Transverse colon (tissue), 4 donors: ENCODE measurements around the gene XPO6. TPM values are rescaled to one million over a fixed set of nuclear protein-coding genes. Genes with fewer than 3 reads are reported as not detected.
"Not testable (repeated sequence)": the region's sequence is repeated elsewhere in the genome, so short reads cannot be mapped to it uniquely, and the experiment has no call there.

Source experiments
- DNase-seq: peaks from one replicate; pipeline ENCODE4 v3.0.0-alpha.2; 2019
- H3K27ac ChIP-seq, 4 donors: fragments of 200-600 bp; sonication (generic); 2 replicates each; pipeline ENCODE4 v1.5.1; 2016 to 2018; ENCODE audit warnings: inconsistent platforms in 4 of 4
- H3K27me3 ChIP-seq: fragments of 200-600 bp; sonication (generic); 2 replicates; pipeline ENCODE4 v1.5.1; 2017; ENCODE audit warnings: inconsistent platforms
- H3K36me3 ChIP-seq, 4 donors: fragments of 200-600 bp; sonication (generic); 2 replicates each; pipeline ENCODE4 v1.5.1; 2017 to 2019; ENCODE audit warnings: inconsistent platforms in 4 of 4
- H3K4me1 ChIP-seq, 4 donors: fragments of 200-600 bp; sonication (generic); 2 replicates each; pipeline ENCODE4 v1.5.1; 2017 to 2020; ENCODE audit warnings: inconsistent platforms in 4 of 4
- H3K4me3 ChIP-seq, 4 donors: fragments of 200-600 bp; sonication (generic); 1 replicate in 1 of 4; 2 replicates in 3 of 4; pipeline versions ENCODE4 v1.5.1 to v1.6.1; 2017 to 2019; ENCODE audit warnings: inconsistent platforms in 4 of 4
- H3K9me3 ChIP-seq, 2 donors: fragments of 200-600 bp; sonication (generic); 2 replicates each; pipeline ENCODE4 v1.5.1; 2017 to 2019; ENCODE audit warnings: inconsistent platforms in 2 of 2
- EP300 ChIP-seq: sonication (generic); formaldehyde crosslinking; IDR thresholded peaks from one replicate; pipeline ENCODE4 v1.6.1; 2017; ENCODE audit warnings: antibody characterized with exemption, low read depth
- POLR2A ChIP-seq: fragments of 450-650 bp; IDR thresholded peaks from one replicate; pipeline ENCODE4 v1.6.1; 2016; ENCODE audit warnings: antibody characterized with exemption, mild to moderate bottlenecking, moderate library complexity
- POLR2AphosphoS5 ChIP-seq, 3 donors: sonication (generic); formaldehyde crosslinking; IDR thresholded peaks; one replicate each; pipeline ENCODE4 v1.6.1; 2016; ENCODE audit warnings: antibody characterized with exemption in 3 of 3
- WGBS, 2 donors: methylation state at CpG; one replicate each; pipeline ENCODE4 v1.1.5; 2018; ENCODE audit warnings: low coverage in 1 of 2; 5-methylcytosine and 5-hydroxymethylcytosine counted together
- in situ Hi-C, 4 donors: fragments of 200-750 bp; cut with MboI; loops; one replicate each; pipeline versions ENCODE4 v1.15.0 to v1.15.1; 2017; ENCODE audit warnings: low sequenced_read_pairs in 3 of 4, low pct_ligation_motif_present in 1 of 4, low pct_unique_long_range_greater_than_20kb in 1 of 4
- intact Hi-C: fragments of 100-400 bp; cut with DNase I; formaldehyde crosslinking; loops from one replicate; pipeline ENCODE4 v1.15.1; 2023; ENCODE audit warnings: low total_unique reads
- total RNA-seq, 4 donors: library from RNA; depleted of rRNA; stranded (reverse); fragments of >200 nt; gene quantifications; one replicate each; pipeline ENCODE4 v1.1.0, GENCODE V29; 2016
- TF ChIP-seq, protein P1 (sequence below), 5 experiments: fragments of 200-600 bp in 3 of 5; fragments of 450-650 bp in 2 of 5; sonication (generic) in 3 of 5; IDR thresholded peaks; 1 replicate in 2 of 5; 2 replicates in 3 of 5; pipeline ENCODE4 v1.5.1; 2016 to 2017; ENCODE audit warnings: antibody characterized with exemption in 5 of 5, inconsistent platforms in 3 of 5, mild to moderate bottlenecking in 2 of 5, moderate library complexity in 1 of 5

Gene XPO6
- total RNA-seq, 4 donors from 2014 or later, result 140 to 254 (median 204) TPM

DNA sequence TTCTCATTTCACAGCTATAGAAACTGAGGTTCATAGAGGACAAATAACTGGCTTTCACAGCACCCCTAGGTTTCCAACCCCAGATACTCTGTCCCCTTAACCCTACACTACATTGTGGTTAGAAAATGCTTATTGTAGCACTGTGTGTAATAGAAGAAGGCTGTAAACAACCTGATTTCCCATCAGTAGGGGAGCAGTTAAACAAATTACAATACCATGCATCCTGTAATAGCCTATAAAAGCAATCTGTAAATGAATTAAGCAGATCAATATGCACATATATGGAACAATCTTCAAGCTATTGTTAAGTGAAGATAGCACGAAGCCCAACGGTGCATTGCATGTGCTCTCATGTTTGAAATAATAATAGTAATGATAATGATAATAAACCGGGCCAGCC, 39.2 kb upstream of the XPO6 start:
- Histone ChIP-seq H3K4me3 (no peak overlapping the region), H3K9me3 (no peaks in the 10 kb centered on the region), H3K27ac (no peak overlapping the region), H3K36me3 (no peaks in the 10 kb centered on the region), H3K27me3 (no peaks in the 10 kb centered on the region), H3K4me1 (no peaks in the 10 kb centered on the region)
- no peak for DNase-seq
- intact Hi-C loops, result no loop called here
- WGBS, 2 donors, result 74% methylated on average over 3 of the region's 3 CpGs; no CpG with 5 or more reads in 1 of the 2 donors
- no peak for TF ChIP-seq POLR2AphosphoS5 (IDR thresholded peaks at IDR 0.05)
- TF ChIP-seq POLR2A, result no peak
- TF ChIP-seq, protein P1, sequence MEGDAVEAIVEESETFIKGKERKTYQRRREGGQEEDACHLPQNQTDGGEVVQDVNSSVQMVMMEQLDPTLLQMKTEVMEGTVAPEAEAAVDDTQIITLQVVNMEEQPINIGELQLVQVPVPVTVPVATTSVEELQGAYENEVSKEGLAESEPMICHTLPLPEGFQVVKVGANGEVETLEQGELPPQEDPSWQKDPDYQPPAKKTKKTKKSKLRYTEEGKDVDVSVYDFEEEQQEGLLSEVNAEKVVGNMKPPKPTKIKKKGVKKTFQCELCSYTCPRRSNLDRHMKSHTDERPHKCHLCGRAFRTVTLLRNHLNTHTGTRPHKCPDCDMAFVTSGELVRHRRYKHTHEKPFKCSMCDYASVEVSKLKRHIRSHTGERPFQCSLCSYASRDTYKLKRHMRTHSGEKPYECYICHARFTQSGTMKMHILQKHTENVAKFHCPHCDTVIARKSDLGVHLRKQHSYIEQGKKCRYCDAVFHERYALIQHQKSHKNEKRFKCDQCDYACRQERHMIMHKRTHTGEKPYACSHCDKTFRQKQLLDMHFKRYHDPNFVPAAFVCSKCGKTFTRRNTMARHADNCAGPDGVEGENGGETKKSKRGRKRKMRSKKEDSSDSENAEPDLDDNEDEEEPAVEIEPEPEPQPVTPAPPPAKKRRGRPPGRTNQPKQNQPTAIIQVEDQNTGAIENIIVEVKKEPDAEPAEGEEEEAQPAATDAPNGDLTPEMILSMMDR (IDR thresholded peaks at IDR 0.05), result no peak
- TF ChIP-seq EP300, result no peak
- in situ Hi-C loops, result no loop called here

DNA sequence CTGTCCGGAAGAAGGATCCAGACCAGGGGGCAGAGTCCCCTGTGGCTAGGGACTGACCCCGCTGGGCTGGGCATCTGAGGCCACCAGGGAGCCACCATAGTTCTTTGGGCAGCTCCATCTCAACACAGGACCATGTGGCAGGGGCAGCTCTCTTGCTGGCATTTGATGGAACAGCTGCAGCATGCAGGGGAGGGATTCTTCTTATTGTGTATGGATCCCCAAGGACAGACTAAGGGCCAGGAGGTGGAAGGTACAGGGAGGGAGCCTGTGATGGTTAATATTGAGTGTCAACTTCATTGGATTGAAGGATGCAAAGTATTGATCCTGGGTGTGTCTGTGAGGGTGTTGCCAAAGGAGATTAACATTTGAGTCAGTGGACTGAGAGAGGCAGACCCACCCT, 37.7 kb upstream of the XPO6 start:
- H3K27me3 ChIP-seq, DNase-seq, intact Hi-C loops, in situ Hi-C loops, H3K4me1 ChIP-seq, H3K36me3 ChIP-seq, H3K27ac ChIP-seq, H3K4me3 ChIP-seq, H3K9me3 ChIP-seq: not testable (repeated sequence)
- 86% methylated on average over 2 of the region's 2 CpGs; no CpG with 5 or more reads in 1 of the 2 donors for WGBS, 2 donors

DNA sequence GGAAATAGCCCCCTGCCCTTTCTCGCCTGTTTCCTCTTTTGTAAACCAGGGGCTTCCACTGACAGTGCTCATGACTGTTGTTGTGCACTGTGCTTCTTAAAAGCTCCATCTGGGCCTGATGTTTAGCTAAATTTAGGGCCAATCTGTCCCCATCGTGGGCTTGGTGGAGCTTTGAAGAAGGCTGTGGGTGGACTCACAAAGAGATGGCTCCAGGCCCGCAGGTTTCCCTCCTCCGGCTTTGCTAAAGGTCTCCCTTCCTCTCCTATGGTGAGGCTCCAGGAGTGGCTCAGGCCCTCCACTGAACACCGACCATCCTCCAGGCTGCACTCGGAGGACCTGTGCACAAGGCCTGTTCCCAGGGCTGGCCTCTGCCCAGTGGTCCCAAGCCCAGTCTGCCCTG, 30.2 kb upstream of the XPO6 start:
- TF ChIP-seq, protein P1 (IDR thresholded peaks at IDR 0.05), result no peak
- no peak for TF ChIP-seq EP300
- 81% methylated on average over 6 of the region's 6 CpGs; no CpG with 5 or more reads in 1 of the 2 donors for WGBS, 2 donors
- in situ Hi-C loops, result no loop called here
- Histone ChIP-seq H3K27ac (no peak overlapping the region), H3K27me3 (no peaks in the 10 kb centered on the region), H3K4me1 (no peaks in the 10 kb centered on the region), H3K9me3 (no peaks in the 10 kb centered on the region), H3K36me3 (no peaks in the 10 kb centered on the region), H3K4me3 (no peak overlapping the region)
- intact Hi-C loops, result no loop called here
- DNase-seq, result no peak

DNA sequence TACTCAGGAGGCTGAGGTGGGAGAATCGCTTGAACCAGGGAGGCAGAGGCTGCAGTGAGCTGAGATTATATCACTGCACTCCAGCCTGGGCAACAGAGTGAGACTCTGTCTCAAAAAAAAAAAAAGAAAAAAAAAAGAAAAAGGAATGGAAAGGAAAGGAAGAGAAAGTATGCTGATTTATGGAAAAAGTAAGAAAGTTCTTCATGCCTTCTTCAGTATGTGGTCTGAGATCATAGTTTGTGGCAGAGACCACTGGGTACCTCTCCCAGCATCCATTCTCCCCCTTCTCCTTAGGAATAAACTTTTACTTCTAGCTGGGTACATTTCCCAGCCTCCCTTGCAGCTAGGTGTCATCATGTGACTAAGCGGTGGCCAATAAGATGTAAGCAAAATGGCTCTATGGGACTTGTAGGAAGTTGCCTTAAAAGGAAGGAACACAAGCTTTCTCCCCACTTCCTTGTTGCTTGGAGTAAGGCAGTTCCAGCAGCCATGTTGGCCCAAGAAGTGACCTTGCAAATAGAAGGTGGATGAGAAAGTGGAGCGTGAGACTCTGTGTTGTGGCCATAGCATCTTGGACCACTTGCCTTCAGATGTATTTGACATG, 26.1 kb upstream of the XPO6 start:
- DNase-seq, result no peak

More for the DNA sequence above, 26.1 kb upstream of the XPO6 start:
- no peaks in the 10 kb centered on the region for H3K27me3 ChIP-seq
- TF ChIP-seq POLR2A (no peak), POLR2AphosphoS5 (IDR thresholded peaks at IDR 0.05) (no peak), EP300 (no peak)
- TF ChIP-seq, protein P1 (IDR thresholded peaks at IDR 0.05), result no peak
- H3K36me3 ChIP-seq, result no peaks in the 10 kb centered on the region
- no peak overlapping the region for H3K27ac ChIP-seq
- H3K4me3 ChIP-seq, result no peak overlapping the region
- WGBS, 2 donors, result 93 to 96% methylated on average over 2 to 3 of the region's 3 CpGs
- H3K9me3 ChIP-seq, result no peaks in the 10 kb centered on the region
- in situ Hi-C loops, result no loop called here
- H3K4me1 ChIP-seq, result no peaks in the 10 kb centered on the region
- intact Hi-C loops, result no loop called here
